Measurements from ENCODE around the gene TP53I3.
"Not testable (repeated sequence)": the region's sequence is repeated elsewhere in the genome, so short reads cannot be mapped to it uniquely, and the experiment has no call there.

The TP53I3 gene

GRCh38 chr2:24045511-24046508 is 38.8 kb downstream of the TP53I3 start:
- no peak overlapping the region for H3K27ac ChIP-seq
- no peak for TF ChIP-seq ZFX (IDR thresholded peaks at IDR 0.05; ENCODE audit: borderline replicate concordance)
- no peak for TF ChIP-seq CTCF (IDR thresholded peaks at IDR 0.05)

GRCh38 chr2:24043133-24043532 is 41.5 kb downstream of the TP53I3 start:
- not testable (repeated sequence) for H3K27ac ChIP-seq

GRCh38 chr2:24040511-24040910 is 44.1 kb downstream of the TP53I3 start:
- TF ChIP-seq ZFX (IDR thresholded peaks at IDR 0.05; ENCODE audit: borderline replicate concordance) (no peak), CTCF (IDR thresholded peaks at IDR 0.05) (no peak)
- H3K27ac ChIP-seq = no peak overlapping the region

GRCh38 chr2:24038786-24039499 is 45.7 kb downstream of the TP53I3 start:
- no peak overlapping the region for H3K27ac ChIP-seq
- no peak for TF ChIP-seq ZFX (IDR thresholded peaks at IDR 0.05; ENCODE audit: borderline replicate concordance)
- no peak for TF ChIP-seq CTCF (IDR thresholded peaks at IDR 0.05)
